ENCODE measurements around the gene ARHGEF7.

ARHGEF7 gene

DNA sequence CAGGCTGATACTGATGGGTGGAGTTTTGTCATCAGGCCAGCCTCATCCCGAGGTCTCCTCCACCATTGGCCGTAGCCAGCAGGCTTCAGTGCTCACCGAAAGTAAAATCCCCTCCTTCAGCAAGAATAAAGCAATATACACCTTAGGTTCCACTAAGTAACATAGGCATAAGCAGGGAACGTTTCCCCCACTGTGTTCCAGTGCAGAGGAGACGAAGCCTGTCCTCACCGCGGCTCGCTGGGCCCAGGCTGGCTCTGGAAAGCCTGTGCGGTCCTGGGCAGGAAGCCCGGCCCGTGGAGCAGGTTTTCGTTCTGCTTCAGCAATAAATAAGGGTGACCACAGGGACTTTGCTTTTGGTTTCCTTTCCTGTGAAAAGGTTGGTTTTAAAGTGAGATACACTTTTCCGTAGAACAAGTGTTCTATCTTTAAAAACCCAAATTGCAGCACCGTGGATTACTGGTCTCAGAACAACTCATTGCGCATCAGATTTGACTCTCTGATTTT is 189.0 kb downstream of the ARHGEF7 start:
- DNase-seq (ENCODE audit: extremely low read depth, insufficient read length): peak; percentile 43
- H3K27me3 ChIP-seq (replicated peaks; ENCODE audit: control insufficient read depth, insufficient read depth, low read length): no peaks in the 10 kb centered on the region
- H3K4me3 ChIP-seq (replicated peaks; ENCODE audit: low read depth, low read length): no peak overlapping the region
- TF ChIP-seq, protein P1, sequence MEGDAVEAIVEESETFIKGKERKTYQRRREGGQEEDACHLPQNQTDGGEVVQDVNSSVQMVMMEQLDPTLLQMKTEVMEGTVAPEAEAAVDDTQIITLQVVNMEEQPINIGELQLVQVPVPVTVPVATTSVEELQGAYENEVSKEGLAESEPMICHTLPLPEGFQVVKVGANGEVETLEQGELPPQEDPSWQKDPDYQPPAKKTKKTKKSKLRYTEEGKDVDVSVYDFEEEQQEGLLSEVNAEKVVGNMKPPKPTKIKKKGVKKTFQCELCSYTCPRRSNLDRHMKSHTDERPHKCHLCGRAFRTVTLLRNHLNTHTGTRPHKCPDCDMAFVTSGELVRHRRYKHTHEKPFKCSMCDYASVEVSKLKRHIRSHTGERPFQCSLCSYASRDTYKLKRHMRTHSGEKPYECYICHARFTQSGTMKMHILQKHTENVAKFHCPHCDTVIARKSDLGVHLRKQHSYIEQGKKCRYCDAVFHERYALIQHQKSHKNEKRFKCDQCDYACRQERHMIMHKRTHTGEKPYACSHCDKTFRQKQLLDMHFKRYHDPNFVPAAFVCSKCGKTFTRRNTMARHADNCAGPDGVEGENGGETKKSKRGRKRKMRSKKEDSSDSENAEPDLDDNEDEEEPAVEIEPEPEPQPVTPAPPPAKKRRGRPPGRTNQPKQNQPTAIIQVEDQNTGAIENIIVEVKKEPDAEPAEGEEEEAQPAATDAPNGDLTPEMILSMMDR (IDR thresholded peaks at IDR 0.05; ENCODE audit: insufficient read depth, low read length, poor library complexity, severe bottlenecking): no peak
- H3K36me3 ChIP-seq (ENCODE audit: control insufficient read depth, insufficient read depth, low read length): peaks cover 32% of the 10 kb centered on the region

DNA sequence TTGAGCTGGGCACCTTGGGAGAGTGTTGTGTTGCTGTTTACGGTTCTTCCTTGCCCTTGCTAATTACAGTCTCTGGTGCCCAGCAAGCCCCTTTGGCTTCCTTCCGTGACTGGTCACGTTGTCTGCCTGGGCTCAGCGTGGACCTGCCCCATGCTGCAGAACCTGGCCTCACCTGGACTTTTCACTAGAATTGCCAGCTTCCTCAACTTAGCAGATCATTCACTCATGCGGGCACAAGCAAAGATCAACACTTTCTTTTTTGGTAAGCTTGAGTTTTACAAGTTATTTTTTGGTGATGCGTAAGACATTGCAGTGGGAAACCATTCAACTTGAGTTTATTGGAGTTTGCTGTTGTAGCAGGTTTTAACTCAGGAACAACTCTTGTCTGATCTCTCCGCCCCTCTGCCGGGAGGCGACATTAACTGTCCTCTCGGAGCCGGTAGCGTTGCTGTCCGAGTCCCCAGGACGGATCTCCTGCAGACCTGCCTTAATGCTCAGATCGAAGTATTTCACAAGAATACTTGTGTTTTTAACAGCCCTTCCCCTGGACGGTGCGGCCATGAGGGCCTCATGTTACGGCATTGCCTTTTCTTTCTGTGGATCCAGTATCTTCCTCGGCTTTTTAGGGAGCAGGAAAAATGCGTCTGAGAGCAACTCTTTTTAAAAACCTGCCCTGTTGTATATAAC is 189.6 kb downstream of the ARHGEF7 start:
- Histone ChIP-seq H3K4me3 (replicated peaks; ENCODE audit: low read depth, low read length) (no peak overlapping the region), H3K36me3 (ENCODE audit: control insufficient read depth, insufficient read depth, low read length) (peaks cover 31% of the 10 kb centered on the region), H3K27me3 (replicated peaks; ENCODE audit: control insufficient read depth, insufficient read depth, low read length) (no peaks in the 10 kb centered on the region)
- no peak for DNase-seq (ENCODE audit: extremely low read depth, insufficient read length)
- TF ChIP-seq, protein P1 (IDR thresholded peaks at IDR 0.05; ENCODE audit: insufficient read depth, low read length, poor library complexity, severe bottlenecking): no peak

DNA sequence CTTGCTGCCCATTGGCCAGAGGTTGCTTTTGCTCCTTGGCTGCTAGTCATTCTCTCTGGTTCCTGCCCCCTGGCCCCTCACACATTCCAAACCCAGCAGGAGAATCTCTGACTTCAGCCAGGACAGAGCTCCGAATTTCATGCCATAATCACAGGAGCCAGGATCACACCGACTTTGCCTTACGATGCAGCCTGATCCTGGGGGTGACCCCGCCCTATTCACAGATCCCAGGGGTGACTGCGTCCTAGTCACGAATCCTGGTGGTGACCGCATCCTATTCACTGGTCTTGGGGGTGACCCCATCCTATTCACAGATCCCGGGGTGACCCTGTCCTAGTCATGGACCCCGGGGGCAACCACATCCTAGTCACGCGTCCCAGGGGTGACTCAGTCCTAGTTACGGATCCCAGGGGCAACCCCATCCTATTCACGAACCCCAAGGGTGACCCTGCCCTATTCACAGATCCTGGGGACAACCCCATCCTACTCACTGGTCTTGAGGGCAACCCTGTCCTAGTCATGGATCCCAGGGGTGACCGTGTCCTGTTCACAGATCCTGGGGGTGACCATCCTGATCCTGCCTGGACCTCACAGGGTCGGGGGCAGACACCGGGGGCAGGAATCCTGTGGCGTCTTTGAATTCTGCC is 198.0 kb downstream of the ARHGEF7 start:
- no peak overlapping the region for H3K4me3 ChIP-seq (replicated peaks; ENCODE audit: low read depth, low read length)
- H3K27me3 ChIP-seq (replicated peaks; ENCODE audit: control insufficient read depth, insufficient read depth, low read length): no peaks in the 10 kb centered on the region
- DNase-seq (ENCODE audit: extremely low read depth, insufficient read length): no peak
- H3K36me3 ChIP-seq (ENCODE audit: control insufficient read depth, insufficient read depth, low read length): peaks cover 14% of the 10 kb centered on the region
- TF ChIP-seq, protein P1 (IDR thresholded peaks at IDR 0.05; ENCODE audit: insufficient read depth, low read length, poor library complexity, severe bottlenecking): no peak

DNA sequence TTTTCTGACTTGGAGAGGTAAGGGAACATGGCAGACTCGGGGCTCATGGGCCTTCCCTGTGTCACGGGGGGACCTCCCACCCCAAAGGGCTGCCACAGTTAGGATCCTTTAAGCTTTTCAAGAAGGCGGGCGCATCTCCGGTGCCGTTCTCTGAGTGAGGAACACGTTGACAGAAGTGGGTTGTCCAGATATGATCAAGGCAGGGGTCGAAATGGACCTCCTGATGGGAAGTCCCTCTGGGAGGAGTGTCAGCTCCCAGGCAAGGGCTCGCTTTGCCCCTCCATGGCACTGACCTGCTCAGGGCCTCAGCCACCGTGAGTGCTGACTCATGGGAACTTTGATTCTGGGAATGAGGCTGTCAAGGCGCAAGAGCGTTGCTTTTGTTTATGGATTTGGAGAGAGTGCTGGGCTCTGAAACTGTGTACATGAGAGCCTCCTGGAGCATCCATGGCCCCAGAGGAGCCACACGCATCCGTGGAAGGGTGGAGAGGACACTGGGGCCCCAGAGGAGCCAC is 198.9 kb downstream of the ARHGEF7 start:
- DNase-seq (ENCODE audit: extremely low read depth, insufficient read length): no peak
- H3K27me3 ChIP-seq (replicated peaks; ENCODE audit: control insufficient read depth, insufficient read depth, low read length): no peaks in the 10 kb centered on the region
- TF ChIP-seq, protein P1 (IDR thresholded peaks at IDR 0.05; ENCODE audit: insufficient read depth, low read length, poor library complexity, severe bottlenecking): no peak
- H3K36me3 ChIP-seq (ENCODE audit: control insufficient read depth, insufficient read depth, low read length): peaks cover 13% of the 10 kb centered on the region
- no peak overlapping the region for H3K4me3 ChIP-seq (replicated peaks; ENCODE audit: low read depth, low read length)

DNA sequence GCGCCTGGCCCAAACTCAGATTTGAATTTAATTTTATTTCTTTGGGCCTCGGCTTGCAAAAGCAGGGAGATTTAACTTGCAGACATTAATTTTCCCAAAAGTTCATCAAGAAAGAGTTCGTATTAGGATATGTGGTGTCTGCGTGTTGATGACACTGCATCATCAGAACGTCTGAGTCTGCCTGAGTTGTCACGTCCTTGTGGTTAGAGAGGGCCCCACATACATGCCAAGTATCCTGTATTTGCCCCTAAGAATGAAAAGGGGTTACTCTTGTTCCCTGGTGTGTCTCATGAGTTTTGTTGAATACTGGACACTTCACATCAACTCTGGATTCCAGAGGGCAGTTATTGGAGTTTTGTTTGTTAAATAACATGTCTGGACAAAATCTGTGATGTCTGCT is 199.7 kb downstream of the ARHGEF7 start:
- peaks cover 13% of the 10 kb centered on the region for H3K36me3 ChIP-seq (ENCODE audit: control insufficient read depth, insufficient read depth, low read length)
- H3K4me3 ChIP-seq (replicated peaks; ENCODE audit: low read depth, low read length): no peak overlapping the region
- H3K27me3 ChIP-seq (replicated peaks; ENCODE audit: control insufficient read depth, insufficient read depth, low read length): no peaks in the 10 kb centered on the region
- TF ChIP-seq, protein P1 (IDR thresholded peaks at IDR 0.05; ENCODE audit: insufficient read depth, low read length, poor library complexity, severe bottlenecking): no peak
- no peak for DNase-seq (ENCODE audit: extremely low read depth, insufficient read length)

Measured in GM06990 (cell line).